B cell (primary cell): ENCODE data around the gene CACNA2D3. TPM values are rescaled to one million over a fixed set of nuclear protein-coding genes. Genes with fewer than 3 reads are reported as not detected.

Source experiments
- ATAC-seq: fragments of 200-7000 bp; cut with Tn5 transposase; one replicate; pipeline ENCODE4 v1.10.0; 2021; ENCODE audit warnings: low read depth, mild to moderate bottlenecking, moderate number of reproducible peaks, moderate library complexity
- CTCF ChIA-PET: fragments of 350-600 bp; sonication (Branson Sonifier 250); formaldehyde crosslinking; loops from one replicate; lab custom pipeline; 2021; ENCODE audit warnings: antibody characterized with exemption, inconsistent platforms; lab: Charles Lee
- POLR2A ChIA-PET: fragments of 350-600 bp; sonication (Branson Sonifier 250); formaldehyde crosslinking; loops from one replicate; lab custom pipeline; 2021; ENCODE audit warnings: antibody characterized with exemption; lab: Charles Lee
- DNase-seq: peaks from one replicate; pipeline ENCODE4 v3.0.0; 2013
- H2AFZ ChIP-seq: 2 replicates; pipeline ENCODE4 v1.6.1; 2012; ENCODE audit warnings: mild to moderate bottlenecking, low read depth, low read length; ENCODE audit not compliant: insufficient read depth, poor library complexity, severe bottlenecking
- H3K27ac ChIP-seq, 2 donors: 1 replicate in 1 of 2; 2 replicates in 1 of 2; pipeline ENCODE4 v1.5.1; 2012 to 2013; ENCODE audit warnings: low read length in 2 of 2, mild to moderate bottlenecking in 2 of 2, moderate library complexity in 1 of 2
- H3K27me3 ChIP-seq, 4 experiments: fragments of 200-600 bp in 1 of 4; sonication (generic) in 1 of 4; replicated peaks in 1 of 4; 1 replicate in 2 of 4; 2 replicates in 2 of 4; pipeline versions ENCODE4 v1.6.1 to v1.7.0; 2013 to 2016; ENCODE audit warnings: low read length in 3 of 4, mild to moderate bottlenecking in 2 of 4, mixed read lengths in 1 of 4, moderate library complexity in 1 of 4; ENCODE audit not compliant: insufficient read depth in 4 of 4, control insufficient read depth in 3 of 4; ENCODE audit errors: control extremely low read depth in 1 of 4
- H3K36me3 ChIP-seq, 2 experiments: replicated peaks in 1 of 2; 1 replicate in 1 of 2; 2 replicates in 1 of 2; pipeline versions ENCODE4 v1.6.1 to v1.7.1; 2013; ENCODE audit warnings: low read length in 1 of 2; ENCODE audit not compliant: insufficient read depth in 2 of 2, control insufficient read depth in 1 of 2; ENCODE audit errors: control extremely low read depth in 1 of 2, extremely low read depth in 1 of 2
- H3K4me1 ChIP-seq, 2 donors: fragments of 200-600 bp in 1 of 2; sonication (generic) in 1 of 2; 1 replicate in 1 of 2; 2 replicates in 1 of 2; pipeline versions ENCODE4 v1.5.1 to v1.6.1; 2013 to 2017; ENCODE audit warnings: low read length in 2 of 2; ENCODE audit not compliant: control insufficient read depth in 2 of 2, insufficient read depth in 2 of 2
- H3K4me2 ChIP-seq: replicated peaks from 2 replicates; pipeline ENCODE3; 2012; ENCODE audit warnings: mild to moderate bottlenecking, low read depth, low read length; ENCODE audit not compliant: poor library complexity, severe bottlenecking
- H3K4me3 ChIP-seq, 5 experiments: fragments of 200-600 bp in 1 of 5; sonication (generic) in 1 of 5; 1 replicate in 3 of 5; 2 replicates in 2 of 5; pipeline versions ENCODE4 v1.5.1 to v1.7.0; 2011 to 2016; ENCODE audit warnings: low read length in 4 of 5, mild to moderate bottlenecking in 4 of 5, low read depth in 2 of 5, control low read depth in 1 of 5, moderate library complexity in 1 of 5; ENCODE audit not compliant: insufficient read depth in 1 of 5; ENCODE audit errors: control extremely low read depth in 1 of 5, extremely low read depth in 1 of 5
- H3K79me2 ChIP-seq: fragments of 200-600 bp; sonication (generic); one replicate; pipeline ENCODE4 v1.6.0; 2016; ENCODE audit warnings: low read length; ENCODE audit not compliant: control insufficient read depth, insufficient read depth
- H3K9ac ChIP-seq: fragments of 200-600 bp; sonication (generic); 2 replicates; pipeline ENCODE4 v1.6.1; 2017; ENCODE audit warnings: mild to moderate bottlenecking, low read length, moderate library complexity
- H3K9me3 ChIP-seq, 3 donors: one replicate each; pipeline versions ENCODE4 v1.6.1 to v1.7.1; 2013; ENCODE audit warnings: low read length in 2 of 3; ENCODE audit not compliant: control insufficient read depth in 2 of 3, insufficient read depth in 1 of 3; ENCODE audit errors: control extremely low read depth in 1 of 3
- H4K20me1 ChIP-seq: 2 replicates; pipeline ENCODE4 v1.6.0; 2012; ENCODE audit warnings: mild to moderate bottlenecking, low read length; ENCODE audit not compliant: insufficient read depth, control insufficient read depth, poor library complexity, severe bottlenecking
- H3K27ac Mint-ChIP-seq: one replicate; pipeline ENCODE4 v1.8.0; 2021; ENCODE audit warnings: mixed read lengths
- H3K27me3 Mint-ChIP-seq: one replicate; pipeline ENCODE4 v1.8.0; 2021; ENCODE audit warnings: mixed read lengths
- H3K4me1 Mint-ChIP-seq: one replicate; pipeline ENCODE4 v1.8.0; 2021; ENCODE audit warnings: mixed read lengths
- H3K4me3 Mint-ChIP-seq: one replicate; pipeline ENCODE4 v1.8.0; 2021; ENCODE audit warnings: mixed read lengths
- H3K9me3 Mint-ChIP-seq: one replicate; pipeline ENCODE4 v1.8.0; 2022; ENCODE audit warnings: mixed read lengths; ENCODE audit not compliant: insufficient read depth
- CTCF ChIP-seq: fragments of 200-600 bp; IDR thresholded peaks from one replicate; pipeline ENCODE4 v1.8.0; 2022; ENCODE audit warnings: antibody characterized with exemption, mild to moderate bottlenecking
- EZH2 ChIP-seq: IDR thresholded peaks from 2 replicates; pipeline ENCODE4 v1.6.1; 2012; ENCODE audit warnings: borderline replicate concordance, low read depth, mild to moderate bottlenecking, moderate library complexity, low read length; ENCODE audit not compliant: insufficient read depth, poor library complexity, severe bottlenecking
- WGBS: methylation state at CpG from one replicate; pipeline ENCODE4 v1.1.5; 2013; ENCODE audit warnings: missing lambda C conversion rate; ENCODE audit not compliant: insufficient coverage; 5-methylcytosine and 5-hydroxymethylcytosine counted together
- intact Hi-C: fragments of 100-400 bp; cut with micrococcal nuclease; formaldehyde crosslinking; loops from one replicate; pipeline ENCODE4 v1.10.0; 2022
- polyA plus RNA-seq: library from polyadenylated mRNA; depleted of rRNA; stranded (reverse); fragments of >200 nt; gene quantifications from 2 replicates; pipeline ENCODE4 v1.2.3, GENCODE V29; 2012
- total RNA-seq, 2 donors: library from RNA; stranded (reverse); fragments of 120-200 nt in 1 of 2; gene quantifications; 1 replicate in 1 of 2; 2 replicates in 1 of 2; pipeline versions ENCODE4 v1.2.3 to v1.2.4, GENCODE V29; 2013 to 2022

CACNA2D3 gene
- total and polyA plus RNA-seq, 2 donors (not counting 1 experiment from before 2014, with no cell fraction given), result not detected

- peaks cover 2% of the 10 kb centered on the region for H3K9me3 Mint-ChIP-seq
- Histone ChIP-seq H3K4me3 (no peak overlapping the region), H3K27me3 (no peaks in the 10 kb centered on the region), H3K27ac (no peak overlapping the region), H3K36me3 (no peaks in the 10 kb centered on the region), H3K79me2 (no peaks in the 10 kb centered on the region), H2AFZ (no peak overlapping the region), H3K9ac (no peak overlapping the region), H3K9me3 (peaks cover 0 to 3% (median 0%) of the 10 kb centered on the region in 3 donors), H3K4me1 (no peaks in the 10 kb centered on the region), H3K4me2 (no peak overlapping the region), H4K20me1 (no peaks in the 10 kb centered on the region)
- intact Hi-C loops, result no loop called here
- CTCF ChIA-PET, result no interaction called here
- no peak overlapping the region for H3K4me3 Mint-ChIP-seq
- no CpG with 5 or more reads among the region's 1 CpG for WGBS
- no peaks in the 10 kb centered on the region for H3K4me1 Mint-ChIP-seq
- no peaks in the 10 kb centered on the region for H3K27me3 Mint-ChIP-seq
- DNase-seq, result no peak
- TF ChIP-seq CTCF, result no peak
- TF ChIP-seq EZH2, result no peak
- POLR2A ChIA-PET, result no interaction called here
- ATAC-seq, result no peak
- no peak overlapping the region for H3K27ac Mint-ChIP-seq
Observed at GRCh38 chr3:54211097-54211496, 88.7 kb downstream of the CACNA2D3 start.

DNA sequence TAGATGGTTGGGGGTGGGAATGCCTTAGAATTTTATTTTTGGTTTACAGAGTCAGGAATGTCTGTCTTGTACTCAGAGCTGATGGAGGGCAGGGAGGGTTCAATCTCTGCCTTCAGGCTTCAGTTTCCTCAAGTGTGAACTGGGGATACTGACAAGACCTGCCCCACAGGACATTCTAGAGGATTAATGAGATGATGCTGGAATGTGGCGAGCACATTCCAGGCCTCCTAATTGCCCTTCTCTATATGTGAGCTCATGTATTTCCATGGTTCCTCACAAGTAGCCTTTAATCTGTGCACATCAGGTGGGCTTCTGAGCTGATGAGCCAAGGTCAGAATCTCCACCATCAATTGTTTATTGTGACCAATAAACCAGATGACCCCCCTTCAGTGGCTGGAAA, 90.4 kb downstream of the CACNA2D3 start:
- H3K4me2 ChIP-seq, result no peak overlapping the region
- Mint-ChIP-seq H3K27me3 (no peaks in the 10 kb centered on the region), H3K27ac (no peak overlapping the region), H3K9me3 (peaks cover 2% of the 10 kb centered on the region), H3K4me1 (no peaks in the 10 kb centered on the region), H3K4me3 (no peak overlapping the region)
- TF ChIP-seq CTCF (no peak), EZH2 (no peak)
- H3K4me3 ChIP-seq, result no peak overlapping the region
- POLR2A ChIA-PET, result no interaction called here
- H3K79me2 ChIP-seq, result no peaks in the 10 kb centered on the region
- CTCF ChIA-PET, result no interaction called here
- H4K20me1 ChIP-seq, result no peaks in the 10 kb centered on the region
- H3K36me3 ChIP-seq, result no peaks in the 10 kb centered on the region
- WGBS, result no CpG with 5 or more reads among the region's 1 CpG
- H3K9ac ChIP-seq, result no peak overlapping the region
- H3K4me1 ChIP-seq, result no peaks in the 10 kb centered on the region
- H2AFZ ChIP-seq, result no peak overlapping the region
- no peak overlapping the region for H3K27ac ChIP-seq
- peaks cover 0 to 3% (median 0%) of the 10 kb centered on the region in 3 donors for H3K9me3 ChIP-seq
- DNase-seq (no peak), ATAC-seq (no peak)
- H3K27me3 ChIP-seq, result no peaks in the 10 kb centered on the region
- intact Hi-C loops, result no loop called here
